ENCODE data around the gene TGFBR3.

Gene TGFBR3

GRCh38 chr1:91895832-91896556 lies 10.0 kb upstream of the TGFBR3 start:
- H3K36me3 ChIP-seq (ENCODE audit: insufficient read depth, low read length): no peaks in the 10 kb centered on the region
- no peak overlapping the region for H2AFZ ChIP-seq (ENCODE audit: low read length)
- H3K9me2 ChIP-seq (ENCODE audit: low read depth, low read length): no peaks in the 10 kb centered on the region
- no peak overlapping the region for H3K4me3 ChIP-seq (ENCODE audit: low read depth, low read length, poor library complexity, severe bottlenecking)
- H3K4me1 ChIP-seq (ENCODE audit: insufficient read depth, low read length, severe bottlenecking): no peaks in the 10 kb centered on the region
- TF ChIP-seq EZH2 (IDR thresholded peaks at IDR 0.05; ENCODE audit: borderline replicate concordance, low read length): no peak
- TF ChIP-seq CTCF (IDR thresholded peaks at IDR 0.05; ENCODE audit: low read length): no peak
- no peak overlapping the region for H3K9ac ChIP-seq (ENCODE audit: low read length)
- H4K20me1 ChIP-seq (ENCODE audit: insufficient read depth, low read length): no peaks in the 10 kb centered on the region
- no peaks in the 10 kb centered on the region for H3K9me3 ChIP-seq (ENCODE audit: low read length)
- H3F3A ChIP-seq (ENCODE audit: insufficient read depth, low read length): no peaks in the 10 kb centered on the region
- no peak overlapping the region for H3K27ac ChIP-seq (ENCODE audit: low read depth, low read length, poor library complexity, severe bottlenecking)
- no peaks in the 10 kb centered on the region for H3K27me3 ChIP-seq (ENCODE audit: insufficient read depth, low read length)
- no peak overlapping the region for H3K4me2 ChIP-seq (ENCODE audit: low read length)
- no peaks in the 10 kb centered on the region for H3K79me2 ChIP-seq (ENCODE audit: insufficient read depth, low read length)

- no peaks in the 10 kb centered on the region for H3K9me2 ChIP-seq (ENCODE audit: low read depth, low read length)
- H3K27ac ChIP-seq (ENCODE audit: low read depth, low read length, poor library complexity, severe bottlenecking): no peak overlapping the region
- H3K4me3 ChIP-seq (ENCODE audit: low read depth, low read length, poor library complexity, severe bottlenecking): no peak overlapping the region
- H2AFZ ChIP-seq (ENCODE audit: low read length): no peak overlapping the region
- H3K27me3 ChIP-seq (ENCODE audit: insufficient read depth, low read length): no peaks in the 10 kb centered on the region
- H3F3A ChIP-seq (ENCODE audit: insufficient read depth, low read length): no peaks in the 10 kb centered on the region
- no peaks in the 10 kb centered on the region for H3K4me1 ChIP-seq (ENCODE audit: insufficient read depth, low read length, severe bottlenecking)
- no peaks in the 10 kb centered on the region for H4K20me1 ChIP-seq (ENCODE audit: insufficient read depth, low read length)
- no peak for TF ChIP-seq CTCF (IDR thresholded peaks at IDR 0.05; ENCODE audit: low read length)
- no peak for TF ChIP-seq EZH2 (IDR thresholded peaks at IDR 0.05; ENCODE audit: borderline replicate concordance, low read length)
- no peak overlapping the region for H3K4me2 ChIP-seq (ENCODE audit: low read length)
- no peak overlapping the region for H3K9ac ChIP-seq (ENCODE audit: low read length)
- H3K9me3 ChIP-seq (ENCODE audit: low read length): no peaks in the 10 kb centered on the region
- no peaks in the 10 kb centered on the region for H3K36me3 ChIP-seq (ENCODE audit: insufficient read depth, low read length)
- H3K79me2 ChIP-seq (ENCODE audit: insufficient read depth, low read length): no peaks in the 10 kb centered on the region
Measured at GRCh38 chr1:91894036-91894761, 8.2 kb upstream of the TGFBR3 start.

- Histone ChIP-seq H4K20me1 (ENCODE audit: insufficient read depth, low read length) (no peaks in the 10 kb centered on the region), H3K4me3 (ENCODE audit: low read depth, low read length, poor library complexity, severe bottlenecking) (no peak overlapping the region), H3K9me2 (ENCODE audit: low read depth, low read length) (no peaks in the 10 kb centered on the region), H3K27me3 (ENCODE audit: insufficient read depth, low read length) (no peaks in the 10 kb centered on the region), H2AFZ (ENCODE audit: low read length) (no peak overlapping the region), H3K9ac (ENCODE audit: low read length) (no peak overlapping the region), H3K79me2 (ENCODE audit: insufficient read depth, low read length) (no peaks in the 10 kb centered on the region), H3K27ac (ENCODE audit: low read depth, low read length, poor library complexity, severe bottlenecking) (no peak overlapping the region), H3F3A (ENCODE audit: insufficient read depth, low read length) (no peaks in the 10 kb centered on the region), H3K36me3 (ENCODE audit: insufficient read depth, low read length) (no peaks in the 10 kb centered on the region), H3K9me3 (ENCODE audit: low read length) (no peaks in the 10 kb centered on the region), H3K4me2 (ENCODE audit: low read length) (no peak overlapping the region), H3K4me1 (ENCODE audit: insufficient read depth, low read length, severe bottlenecking) (no peaks in the 10 kb centered on the region)
- TF ChIP-seq CTCF (IDR thresholded peaks at IDR 0.05; ENCODE audit: low read length) (no peak), EZH2 (IDR thresholded peaks at IDR 0.05; ENCODE audit: borderline replicate concordance, low read length) (no peak)
Measured at GRCh38 chr1:91891969-91892368, 6.0 kb upstream of the TGFBR3 start.
